ENCODE results near the gene HOMER3. TPM values are rescaled to one million over a fixed set of nuclear protein-coding genes. Genes with fewer than 3 reads are reported as not detected.

The HOMER3 gene
- total RNA-seq, 2 donors from 2014 or later = 21.9 to 29.5 TPM

DNA sequence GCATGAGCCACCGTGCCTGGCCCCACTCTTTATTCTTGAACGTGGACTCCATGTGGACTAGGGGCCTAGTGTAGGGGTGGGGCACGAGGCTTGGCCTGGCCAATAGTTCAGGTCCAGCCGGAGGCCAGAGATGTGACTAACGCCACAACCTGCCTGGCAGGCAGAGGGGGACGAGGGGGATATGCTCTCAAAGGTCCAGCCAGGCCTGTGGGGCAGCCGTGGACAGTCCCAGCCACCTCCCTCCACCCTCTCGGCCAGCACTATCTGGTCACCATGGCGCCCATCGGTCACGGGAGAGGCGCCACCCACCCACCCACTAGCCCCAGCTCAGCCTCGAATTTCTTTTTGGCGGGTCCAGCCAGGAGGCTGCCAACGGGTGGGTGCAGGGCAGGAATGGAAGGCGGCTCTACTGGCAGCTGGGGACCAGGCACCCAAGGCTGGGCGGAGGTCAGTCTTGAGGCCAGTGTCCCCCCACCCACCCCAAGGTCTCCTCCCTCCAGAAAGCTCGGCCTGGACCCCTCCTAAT lies 42.9 kb downstream of the HOMER3 start:
- no peak for TF ChIP-seq POLR2AphosphoS5 (IDR thresholded peaks at IDR 0.05)
- TF ChIP-seq, protein P1, sequence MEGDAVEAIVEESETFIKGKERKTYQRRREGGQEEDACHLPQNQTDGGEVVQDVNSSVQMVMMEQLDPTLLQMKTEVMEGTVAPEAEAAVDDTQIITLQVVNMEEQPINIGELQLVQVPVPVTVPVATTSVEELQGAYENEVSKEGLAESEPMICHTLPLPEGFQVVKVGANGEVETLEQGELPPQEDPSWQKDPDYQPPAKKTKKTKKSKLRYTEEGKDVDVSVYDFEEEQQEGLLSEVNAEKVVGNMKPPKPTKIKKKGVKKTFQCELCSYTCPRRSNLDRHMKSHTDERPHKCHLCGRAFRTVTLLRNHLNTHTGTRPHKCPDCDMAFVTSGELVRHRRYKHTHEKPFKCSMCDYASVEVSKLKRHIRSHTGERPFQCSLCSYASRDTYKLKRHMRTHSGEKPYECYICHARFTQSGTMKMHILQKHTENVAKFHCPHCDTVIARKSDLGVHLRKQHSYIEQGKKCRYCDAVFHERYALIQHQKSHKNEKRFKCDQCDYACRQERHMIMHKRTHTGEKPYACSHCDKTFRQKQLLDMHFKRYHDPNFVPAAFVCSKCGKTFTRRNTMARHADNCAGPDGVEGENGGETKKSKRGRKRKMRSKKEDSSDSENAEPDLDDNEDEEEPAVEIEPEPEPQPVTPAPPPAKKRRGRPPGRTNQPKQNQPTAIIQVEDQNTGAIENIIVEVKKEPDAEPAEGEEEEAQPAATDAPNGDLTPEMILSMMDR (IDR thresholded peaks at IDR 0.05) = no peak
- TF ChIP-seq POLR2A (IDR thresholded peaks at IDR 0.05) = no peak
- no peak overlapping the region for H3K27ac ChIP-seq
- H3K27me3 ChIP-seq (replicated peaks; ENCODE audit: insufficient read depth) = no peaks in the 10 kb centered on the region
- DNase-seq (ENCODE audit: low spot score) = no peak
- peaks cover 4% of the 10 kb centered on the region for H3K4me1 ChIP-seq (replicated peaks)
- no peak overlapping the region for H3K4me3 ChIP-seq
- peaks cover 0 to 5% of the 10 kb centered on the region in 2 donors for H3K36me3 ChIP-seq
- no peaks in the 10 kb centered on the region for H3K9me3 ChIP-seq
- intact Hi-C loops (cut with DNase I) = no loop called here
- 53% methylated on average over 17 of the region's 18 CpGs for WGBS

DNA sequence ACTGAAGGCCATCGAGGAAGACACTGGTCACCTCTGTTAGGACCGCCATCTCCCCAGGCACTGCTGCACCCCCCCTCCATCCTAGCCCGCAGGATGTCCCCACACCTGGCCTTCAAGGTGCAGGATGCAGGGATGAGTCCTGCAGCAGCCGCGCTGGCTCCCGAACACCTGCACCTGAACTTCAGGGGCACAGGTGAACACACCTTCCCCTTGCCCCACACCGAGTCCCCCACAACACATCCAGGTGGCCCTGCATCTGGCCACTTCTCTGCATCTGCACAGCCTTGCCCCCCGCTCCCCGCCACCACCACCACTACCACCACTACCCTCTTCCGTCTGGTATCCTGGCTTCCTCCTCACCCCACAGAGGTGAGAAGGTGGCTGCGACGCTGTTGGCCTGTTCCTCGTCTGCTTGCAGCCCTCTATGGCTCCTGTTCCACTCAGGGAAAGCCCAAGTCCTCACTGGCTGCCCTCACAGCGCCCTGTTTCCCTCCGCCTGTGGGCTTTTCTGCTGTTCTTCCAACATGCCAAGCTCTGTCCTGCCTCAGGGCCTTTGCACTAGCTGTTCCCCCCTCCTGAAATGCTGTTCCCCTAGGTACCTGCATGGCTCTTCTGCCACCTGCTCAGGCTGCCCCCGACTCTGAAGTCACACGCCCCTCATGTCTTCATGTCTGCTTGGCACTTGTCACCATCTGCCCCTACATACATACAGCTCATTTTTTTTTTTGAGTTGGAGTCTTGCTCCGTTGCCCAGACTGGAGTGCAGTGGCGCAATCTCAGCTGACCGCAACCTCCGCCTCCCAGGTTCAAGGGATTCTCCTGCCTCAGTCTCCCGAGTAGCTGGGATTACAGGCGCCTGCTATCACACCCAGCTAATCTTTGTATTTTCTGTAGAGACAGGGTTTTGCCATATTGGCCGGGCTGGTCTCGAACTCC lies 43.7 kb downstream of the HOMER3 start:
- 95% methylated on average over 25 of the region's 25 CpGs for WGBS
- H3K4me3 ChIP-seq = no peak overlapping the region
- peaks cover 0 to 5% of the 10 kb centered on the region in 2 donors for H3K36me3 ChIP-seq
- H3K27ac ChIP-seq = no peak overlapping the region
- no peaks in the 10 kb centered on the region for H3K27me3 ChIP-seq (replicated peaks; ENCODE audit: insufficient read depth)
- no peak for DNase-seq (ENCODE audit: low spot score)
- intact Hi-C loops (cut with DNase I) = no loop called here
- peaks cover 4% of the 10 kb centered on the region for H3K4me1 ChIP-seq (replicated peaks)
- H3K9me3 ChIP-seq = no peaks in the 10 kb centered on the region
- TF ChIP-seq POLR2A (IDR thresholded peaks at IDR 0.05) (no peak), POLR2AphosphoS5 (IDR thresholded peaks at IDR 0.05) (no peak)
- TF ChIP-seq, protein P1 (IDR thresholded peaks at IDR 0.05) = no peak

DNA sequence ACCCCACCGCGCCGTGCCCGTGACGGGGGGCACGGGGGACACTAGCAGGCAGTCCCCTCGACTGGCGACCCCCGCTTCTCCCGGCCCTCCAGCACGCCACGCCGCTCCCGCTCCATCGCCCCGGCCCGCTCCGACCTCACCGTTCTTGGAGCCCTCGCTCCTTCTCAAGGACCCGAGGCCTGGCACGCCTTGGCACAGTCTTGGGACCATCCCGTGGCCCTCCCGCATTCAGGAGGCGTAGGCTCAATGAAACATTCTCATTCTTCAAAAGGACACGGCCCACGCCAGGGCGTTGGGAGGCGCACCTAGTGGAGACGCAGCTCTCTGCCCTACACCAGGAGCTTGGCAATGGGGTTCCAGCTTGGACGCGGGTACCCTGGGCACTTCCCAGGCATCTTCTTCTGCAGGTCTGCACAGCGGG lies 44.6 kb downstream of the HOMER3 start:
- H3K27ac ChIP-seq = no peak overlapping the region
- no peaks in the 10 kb centered on the region for H3K9me3 ChIP-seq
- DNase-seq (ENCODE audit: low spot score) = no peak
- no peaks in the 10 kb centered on the region for H3K27me3 ChIP-seq (replicated peaks; ENCODE audit: insufficient read depth)
- H3K4me3 ChIP-seq = peak overlapping the region in 1 of 2 donors; percentile 13
- H3K4me1 ChIP-seq (replicated peaks) = peaks cover 4% of the 10 kb centered on the region
- intact Hi-C loops (cut with DNase I) = no loop called here
- 10% methylated on average over 32 of the region's 33 CpGs for WGBS
- H3K36me3 ChIP-seq = peaks cover 0 to 5% of the 10 kb centered on the region in 2 donors
- TF ChIP-seq, protein P1 (IDR thresholded peaks at IDR 0.05) = no peak
- no peak for TF ChIP-seq POLR2A (IDR thresholded peaks at IDR 0.05)
- no peak for TF ChIP-seq POLR2AphosphoS5 (IDR thresholded peaks at IDR 0.05)

DNA sequence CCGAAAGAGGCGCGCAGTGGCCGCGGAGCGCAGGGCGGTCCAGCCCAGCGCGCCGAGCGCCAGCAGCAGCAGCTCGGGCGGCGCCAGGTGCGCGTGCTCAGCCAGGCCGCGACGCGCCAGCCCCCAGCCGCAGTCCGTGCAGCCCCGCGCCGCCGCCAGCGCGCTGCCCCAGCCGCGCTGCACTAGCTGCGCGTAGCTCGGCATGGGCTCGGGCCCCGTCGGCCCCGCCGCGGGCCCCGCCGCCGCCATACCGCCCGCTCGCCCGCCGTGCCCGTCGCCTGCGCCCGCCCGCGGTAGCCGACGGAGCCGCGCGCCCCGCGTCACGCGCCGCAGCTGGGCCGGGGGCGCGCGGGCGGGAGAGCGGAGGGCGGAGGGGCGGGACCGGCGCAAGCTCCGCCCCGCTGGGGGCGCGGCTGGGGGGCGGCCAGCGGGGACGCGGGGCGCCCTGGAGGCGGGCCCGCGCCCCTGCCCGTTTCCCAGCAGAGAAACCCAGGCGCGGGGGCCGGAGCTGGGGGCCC lies 45.1 kb downstream of the HOMER3 start, which contains the start of gene CERS1:
CERS1 (minus strand) TSS at position 335 of the 518 bp plus-strand sequence; CDS start at position 249, 86 bp downstream.
- 2% methylated on average over 54 of the region's 89 CpGs for WGBS
- Histone ChIP-seq H3K27me3 (replicated peaks; ENCODE audit: insufficient read depth) (no peaks in the 10 kb centered on the region), H3K36me3 (peaks cover 0 to 5% of the 10 kb centered on the region in 2 donors), H3K27ac (no peak within 1 kb of the TSS), H3K4me1 (replicated peaks) (peaks cover 4% of the 10 kb centered on the region), H3K4me3 (peak within 1 kb of the TSS; percentile 8 to 29), H3K9me3 (no peaks in the 10 kb centered on the region)
- DNase-seq (ENCODE audit: low spot score) = no peak
- TF ChIP-seq POLR2A (IDR thresholded peaks at IDR 0.05) (no peak), POLR2AphosphoS5 (IDR thresholded peaks at IDR 0.05) (no peak)
- TF ChIP-seq, protein P1 (IDR thresholded peaks at IDR 0.05) = no peak
- intact Hi-C loops (cut with DNase I) = no loop called here
